Erythroblast (primary cell): ENCODE data around the gene LNX2.

Experiments used
- GATA1 ChIP-seq: IDR thresholded peaks from 2 replicates; pipeline ENCODE4 v1.6.1; 2011; ENCODE audit warnings: low read depth, mild to moderate bottlenecking, control low read depth, low read length, moderate library complexity
- POLR2A ChIP-seq: IDR thresholded peaks from 2 replicates; pipeline ENCODE4 v1.6.1; 2011; ENCODE audit warnings: mild to moderate bottlenecking, low read length

GRCh38 chr13:27574661-27575060 is 45.7 kb downstream of the LNX2 start:
- TF ChIP-seq POLR2A (no peak), GATA1 (no peak)
